Measurements from ENCODE around the gene GRM4.
"Not testable (repeated sequence)": the region's sequence is repeated elsewhere in the genome, so short reads cannot be mapped to it uniquely, and the experiment has no call there.

Gene GRM4

DNA sequence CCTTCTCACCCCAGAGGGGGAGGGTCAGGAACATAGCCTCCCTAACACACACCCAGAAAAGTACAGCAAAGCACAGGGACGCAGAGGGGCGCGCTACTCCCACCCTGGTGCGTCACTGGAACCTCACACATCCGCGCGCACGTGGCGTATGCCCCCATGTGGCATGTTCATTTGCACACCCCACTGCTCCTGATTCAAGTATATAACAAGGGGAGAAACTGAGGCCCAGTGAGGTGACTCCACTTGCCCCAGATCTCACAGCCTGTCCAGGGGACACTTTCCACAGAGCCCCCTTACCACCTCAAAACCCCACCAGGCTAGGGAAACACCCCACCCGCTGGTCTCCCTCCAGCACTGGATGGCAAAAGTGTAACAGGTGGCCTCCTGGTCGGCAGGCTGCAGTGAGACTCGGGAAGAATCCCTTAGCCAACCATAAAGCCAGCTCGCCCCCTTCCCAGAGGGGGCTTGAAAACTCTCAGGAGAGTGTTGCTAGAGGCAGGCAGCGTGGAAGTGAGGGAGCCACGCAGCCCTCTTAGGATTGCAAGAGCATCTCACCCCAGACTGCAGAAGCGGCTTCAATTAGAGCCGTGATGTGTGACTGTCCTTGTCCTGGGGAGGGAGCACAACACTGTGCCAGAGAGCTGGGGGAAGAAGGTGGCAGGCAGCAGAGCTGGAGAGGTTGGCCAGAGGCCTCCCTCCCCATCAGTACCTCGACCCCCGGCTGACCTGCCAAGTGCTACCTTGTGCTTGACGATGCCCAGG lies at the start of gene GRM4:
Gene GRM4, minus strand, starts transcription at position 67 of the 762 bp plus-strand sequence. CDS start 12,591 bp downstream, outside the sequence.
- no peak for DNase-seq

GRCh38 chr6:34194772-34195171 lies 48.9 kb upstream of the GRM4 start:
- DNase-seq = no peak

- DNase-seq = no peak
Observed at GRCh38 chr6:34190504-34191122, 44.7 kb upstream of the GRM4 start.

- no peak for DNase-seq
Observed at GRCh38 chr6:34189806-34190503, 44.1 kb upstream of the GRM4 start.

GRCh38 chr6:34184726-34185125 lies 38.8 kb upstream of the GRM4 start:
- not testable (repeated sequence) for DNase-seq

DNA sequence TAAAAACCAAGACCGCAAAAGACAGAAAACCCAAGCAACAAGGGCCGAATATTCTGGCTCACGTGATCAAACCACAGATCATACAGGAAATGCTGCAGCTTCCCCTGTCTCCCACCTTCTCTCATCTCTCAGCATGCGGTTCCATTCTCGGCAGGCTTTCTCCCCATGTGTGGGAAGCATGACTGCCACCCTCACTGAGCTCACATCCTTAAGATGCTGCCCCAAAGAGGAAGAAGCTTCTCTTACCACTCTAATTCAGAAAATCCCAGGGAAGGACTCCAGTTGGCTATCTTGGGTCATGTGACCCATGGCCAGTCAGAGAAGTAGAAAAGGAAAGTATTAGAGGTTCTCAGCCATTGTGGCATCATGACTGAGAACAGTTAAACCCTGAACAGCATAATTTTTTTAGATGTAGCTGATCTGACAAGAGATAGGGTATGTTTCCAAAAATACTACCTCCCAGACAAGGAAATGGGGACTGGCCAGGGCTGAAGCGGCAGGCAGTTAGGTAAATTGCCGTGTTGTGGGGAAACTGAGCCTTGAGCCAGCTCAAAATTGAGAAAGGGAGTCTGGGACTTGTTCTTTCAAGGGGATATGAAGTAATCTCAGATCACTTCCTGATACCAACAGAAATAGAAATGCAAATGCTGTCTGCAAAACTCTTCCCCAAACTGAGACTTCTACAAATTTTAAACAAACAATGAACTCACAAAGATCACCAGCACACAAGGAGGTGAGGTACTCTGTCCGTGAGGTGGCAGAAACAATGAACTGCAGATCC lies 37.1 kb upstream of the GRM4 start:
- no peak for DNase-seq

DNA sequence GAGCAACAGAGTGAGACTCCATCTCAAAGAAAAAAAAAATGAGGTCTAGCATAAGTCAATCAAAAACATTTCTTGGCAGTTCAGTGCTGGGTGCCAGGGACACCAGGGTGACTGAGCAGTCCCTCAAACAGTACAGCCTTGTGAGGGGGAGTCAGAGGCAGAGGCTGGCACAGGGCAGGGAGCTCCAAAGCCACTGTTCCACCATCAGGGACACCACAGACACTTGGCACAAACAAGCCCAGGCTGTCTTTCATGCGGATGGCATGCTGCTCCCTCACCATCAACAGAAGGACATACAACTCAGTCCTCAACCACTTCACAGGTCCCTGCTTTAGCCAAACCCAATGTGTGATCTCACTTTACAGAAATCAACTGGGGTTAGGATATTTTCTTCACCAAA lies 36.0 kb upstream of the GRM4 start:
- DNase-seq = no peak

GRCh38 chr6:34179106-34179720 lies 33.3 kb upstream of the GRM4 start:
- DNase-seq = no peak

DNA sequence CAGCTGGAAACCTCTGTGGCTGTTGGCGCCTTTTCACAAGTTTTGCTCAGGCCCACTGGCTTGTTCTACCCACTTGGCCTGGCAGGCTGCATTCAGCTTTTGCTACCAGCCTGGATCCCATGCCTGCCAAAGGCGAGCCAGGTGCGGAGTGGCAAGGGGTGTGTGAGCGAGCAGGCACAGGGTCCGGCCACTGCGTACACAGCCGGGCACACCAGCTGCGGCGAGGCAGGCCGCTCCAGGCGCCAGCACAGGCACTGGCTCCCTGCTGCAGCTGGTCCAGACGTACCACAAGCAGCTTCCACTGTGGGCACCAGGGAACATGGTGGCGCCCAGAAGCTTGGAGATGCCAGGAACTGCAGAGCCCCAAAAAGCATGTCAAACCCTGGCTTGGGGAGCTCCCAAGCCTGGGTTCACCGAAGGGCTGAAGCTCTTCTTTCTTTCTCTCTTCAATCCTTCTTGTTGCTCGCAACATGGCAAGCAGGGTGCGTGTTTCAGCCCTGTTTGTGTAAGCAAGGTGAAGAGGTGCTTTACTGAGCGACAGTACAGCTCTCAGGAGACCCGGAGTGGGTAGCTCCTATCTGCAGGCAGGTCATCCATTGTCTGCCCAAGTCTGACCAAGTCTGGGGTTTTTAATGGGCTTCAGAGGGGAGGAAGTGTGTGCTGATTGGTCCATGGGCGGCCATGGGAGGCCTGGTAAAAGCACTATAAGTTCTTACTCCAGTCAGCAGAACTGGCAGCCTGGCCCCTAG lies 32.6 kb upstream of the GRM4 start:
- no peak for DNase-seq

GRCh38 chr6:34177181-34177591 lies 31.3 kb upstream of the GRM4 start:
- DNase-seq = no peak

GRCh38 chr6:34176261-34177031 lies 30.6 kb upstream of the GRM4 start:
- no peak for DNase-seq

GRCh38 chr6:34174846-34175399 lies 29.0 kb upstream of the GRM4 start:
- no peak for DNase-seq

GRCh38 chr6:34172961-34173775 lies 27.3 kb upstream of the GRM4 start:
- no peak for DNase-seq

- DNase-seq = no peak
Observed at GRCh38 chr6:34170346-34170745, 24.5 kb upstream of the GRM4 start.

GRCh38 chr6:34169897-34170296 lies 24.0 kb upstream of the GRM4 start:
- DNase-seq = no peak

- DNase-seq = no peak
Observed at GRCh38 chr6:34161857-34162515, 16.1 kb upstream of the GRM4 start.

- DNase-seq = no peak
Observed at GRCh38 chr6:34159844-34160243, 14.0 kb upstream of the GRM4 start.

- no peak for DNase-seq
Observed at GRCh38 chr6:34158876-34159275, 13.0 kb upstream of the GRM4 start.

DNA sequence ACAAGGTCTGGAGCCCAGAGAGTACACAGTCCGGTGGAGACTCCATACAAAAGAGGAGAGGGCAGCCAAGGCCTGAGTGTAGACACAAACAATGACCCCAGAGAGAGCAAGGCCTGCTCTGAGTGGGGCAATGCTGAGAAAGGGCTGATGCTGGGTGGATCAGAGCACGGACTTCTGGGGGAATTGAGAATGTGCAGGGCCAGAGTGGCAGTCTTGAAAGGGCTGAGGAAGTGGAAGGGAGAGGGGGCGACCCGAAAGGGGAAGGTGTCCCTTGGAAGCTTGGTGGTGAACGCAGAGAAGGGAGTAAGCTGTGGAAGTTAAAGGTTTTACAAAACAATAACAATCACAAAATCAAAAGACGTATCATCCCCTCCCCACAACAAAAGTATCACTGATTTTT lies 12.0 kb upstream of the GRM4 start:
- no peak for DNase-seq

All from NCI-H187 (cell line).